ENCODE results near the gene LRRC4C.
"Not testable (repeated sequence)": the region's sequence is repeated elsewhere in the genome, so short reads cannot be mapped to it uniquely, and the experiment has no call there.

Gene LRRC4C

DNA sequence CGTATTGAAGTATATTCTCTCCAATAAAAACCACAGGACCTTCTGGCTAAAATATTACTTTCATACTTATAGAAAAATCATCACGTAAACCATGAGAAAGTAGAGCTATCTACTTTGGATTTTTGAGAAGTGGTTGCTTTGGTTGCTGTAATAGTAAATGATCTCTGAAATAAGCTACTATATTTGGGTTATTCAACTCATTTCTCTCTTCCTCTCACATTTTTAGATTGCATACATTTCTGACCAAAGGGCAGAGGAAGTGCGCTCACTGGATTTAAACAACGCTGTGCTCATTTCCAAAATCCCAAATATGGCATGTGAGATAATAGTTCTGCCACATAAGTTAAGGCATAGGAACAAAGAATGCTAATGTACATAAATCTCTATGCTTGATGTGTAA lies 357.0 kb downstream of the LRRC4C start:
- DNase-seq, result no peak

DNA sequence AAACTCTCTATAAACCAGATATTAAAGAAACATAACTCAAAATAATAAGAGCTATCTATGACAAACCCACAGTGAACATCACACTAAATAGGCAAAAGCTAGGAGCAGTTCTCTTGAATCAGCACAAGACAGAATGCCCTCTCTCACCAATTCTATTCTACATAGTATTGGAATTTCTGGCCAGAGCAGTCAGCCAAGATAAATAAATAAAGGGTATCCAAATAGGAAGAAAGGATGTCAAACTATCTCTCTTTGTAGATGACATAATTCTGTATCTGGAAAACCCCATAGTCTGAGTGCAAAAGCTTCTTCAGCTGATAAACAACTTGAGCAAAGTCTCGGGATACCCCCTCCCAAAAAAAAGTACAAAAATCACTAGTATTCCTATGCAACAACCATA lies 359.8 kb downstream of the LRRC4C start:
- no peak for DNase-seq

DNA sequence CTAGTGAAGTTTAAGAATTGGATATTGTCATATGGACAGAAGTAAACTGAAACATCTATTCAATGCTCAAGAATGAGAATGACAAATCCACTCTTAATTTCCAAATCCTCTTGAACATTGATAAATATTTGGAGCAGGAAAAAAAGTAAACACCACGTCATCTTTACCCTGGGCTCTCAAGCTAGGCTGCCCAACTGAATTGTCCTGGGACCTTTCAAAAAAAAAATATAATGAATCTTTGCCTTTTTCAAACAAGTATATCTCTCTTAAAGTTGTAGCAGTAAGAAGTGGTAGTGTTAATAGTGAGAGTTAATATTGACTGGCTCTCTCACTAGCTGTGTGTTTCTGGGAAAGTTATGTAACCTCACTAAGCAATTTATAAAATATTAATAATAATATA lies 374.3 kb downstream of the LRRC4C start:
- no peak for DNase-seq

DNA sequence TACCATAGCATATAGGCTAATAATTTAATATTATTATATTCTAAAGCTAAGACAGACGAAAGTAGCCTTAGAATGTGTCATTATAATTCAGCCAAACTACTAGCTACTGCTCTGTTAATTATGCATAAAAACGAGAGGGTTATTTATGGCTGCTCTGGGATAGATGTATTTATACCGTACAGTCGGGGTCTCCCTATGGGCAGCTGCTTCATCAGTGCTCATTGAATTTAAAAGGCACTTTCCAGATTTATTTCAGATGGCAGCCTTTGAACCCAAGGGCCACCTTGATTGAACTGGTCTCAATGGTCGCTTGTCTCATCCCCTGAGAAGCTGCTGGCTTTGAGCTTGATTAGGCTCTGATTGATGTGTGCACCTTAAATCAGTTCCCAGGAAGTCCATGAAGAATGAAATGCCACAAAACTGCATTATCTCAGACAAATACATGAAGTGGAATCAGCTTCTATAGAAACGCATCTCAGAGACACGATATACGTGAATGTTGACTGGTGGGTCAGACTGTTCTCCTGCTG lies 377.6 kb downstream of the LRRC4C start:
- DNase-seq, result no peak

DNA sequence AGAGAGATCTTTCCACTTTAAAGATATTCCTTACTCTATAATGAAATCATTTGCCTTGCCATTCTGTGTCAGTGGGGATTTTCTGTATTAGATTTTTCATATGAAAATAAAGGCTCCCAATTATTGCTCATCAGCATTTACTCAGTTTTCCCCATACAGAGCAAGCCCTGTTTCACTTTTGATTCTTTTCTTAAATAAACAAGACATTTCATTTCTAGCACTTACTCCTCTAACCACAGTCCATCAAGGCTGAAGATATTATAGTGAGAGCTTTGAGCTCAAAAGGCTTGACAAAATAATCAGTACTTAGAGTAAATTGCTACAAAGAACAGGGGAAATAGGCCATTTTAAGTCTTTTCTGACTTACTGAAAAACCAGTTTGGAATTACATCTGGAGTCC lies 385.1 kb downstream of the LRRC4C start:
- DNase-seq, result no peak

DNA sequence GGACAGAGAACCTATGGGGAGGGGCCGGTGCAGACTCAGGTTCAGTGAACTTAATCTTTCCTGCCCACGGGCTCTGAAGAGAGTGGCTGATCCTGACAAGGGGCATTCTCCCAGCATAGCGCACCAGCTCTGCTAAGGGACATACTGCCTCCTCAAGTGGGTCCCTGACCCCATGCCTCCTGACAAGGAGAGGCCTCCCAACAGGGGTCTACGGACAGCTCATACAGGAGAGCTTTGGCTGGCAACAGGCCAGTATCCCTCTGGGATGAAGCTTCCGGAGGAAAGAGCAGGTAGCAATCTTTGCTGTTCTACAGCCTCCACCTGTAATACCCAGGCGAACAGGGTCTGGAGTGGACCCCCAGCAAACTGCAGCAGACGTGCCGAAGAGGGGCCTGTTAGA lies 394.0 kb downstream of the LRRC4C start:
- DNase-seq, result no peak

DNA sequence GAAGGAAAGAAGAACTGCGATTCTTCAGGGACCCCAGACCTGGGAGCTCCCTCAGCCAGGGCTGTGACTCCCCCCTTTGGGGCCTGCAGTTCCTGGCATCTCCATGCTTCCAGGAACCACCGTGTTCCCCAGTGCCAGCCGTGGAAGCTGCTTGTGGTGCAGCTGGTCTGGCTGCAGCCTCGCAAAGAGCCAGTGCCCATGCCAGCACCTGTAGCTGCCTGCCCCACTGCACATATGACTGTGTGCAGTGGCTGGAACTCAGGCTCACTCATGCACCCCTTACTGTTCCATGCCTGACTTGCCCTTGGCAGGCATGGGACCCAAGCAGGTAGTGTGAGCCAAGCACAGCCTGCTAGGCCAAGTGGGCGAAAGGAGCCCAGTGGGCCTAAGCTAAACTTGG lies 401.3 kb downstream of the LRRC4C start:
- DNase-seq, result no peak

DNA sequence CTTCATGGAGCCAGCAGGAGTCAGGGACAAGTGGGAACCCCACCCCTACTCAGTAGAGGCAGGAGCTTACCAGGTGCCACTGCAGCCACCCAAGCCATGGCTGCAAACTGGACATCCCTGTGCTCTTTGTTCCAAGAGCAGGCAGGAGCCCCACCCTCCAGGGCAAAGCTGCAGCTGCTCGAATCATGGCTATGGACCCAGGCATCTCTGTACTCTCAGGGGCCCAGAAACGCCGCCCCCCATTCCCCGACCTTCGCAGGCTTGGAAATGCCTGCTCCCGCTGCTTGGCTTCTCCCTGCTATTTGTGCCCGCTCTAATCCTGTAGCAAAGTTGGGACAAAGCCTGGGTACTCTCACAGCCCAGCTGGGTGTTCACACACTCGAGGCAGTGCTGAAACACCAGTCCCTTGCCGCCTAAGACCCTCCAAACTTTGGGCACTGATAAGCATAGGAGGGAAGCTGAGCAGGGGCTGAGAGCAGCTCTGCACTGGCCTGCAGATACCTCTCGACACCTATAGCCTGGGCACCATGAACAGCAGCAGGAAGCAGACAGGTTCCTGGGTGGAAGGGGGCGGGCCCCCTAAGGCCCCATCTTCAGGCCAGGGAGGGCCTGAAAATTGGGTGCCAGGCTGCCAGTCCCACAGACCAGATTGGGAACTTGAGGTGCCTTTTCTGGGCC lies 402.4 kb downstream of the LRRC4C start:
- DNase-seq, result no peak

DNA sequence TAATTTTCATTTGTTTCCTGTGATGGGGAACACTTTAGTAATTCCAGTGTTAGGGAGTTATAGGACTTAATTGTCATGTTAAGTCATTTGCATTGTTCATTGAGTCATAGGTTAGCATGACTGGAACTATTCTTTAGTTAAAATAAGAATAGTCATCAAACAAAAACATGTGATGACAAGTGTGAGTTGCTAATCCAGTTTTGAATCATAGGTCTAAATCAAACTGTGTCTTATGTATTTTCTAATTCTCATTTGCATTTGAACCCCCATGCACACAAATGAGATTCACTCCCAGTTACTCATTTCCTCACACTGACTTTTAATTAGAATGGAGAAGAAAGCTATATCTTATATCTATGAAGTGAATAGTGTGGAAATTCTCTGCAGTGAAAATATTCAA lies 405.6 kb downstream of the LRRC4C start:
- DNase-seq, result no peak

DNA sequence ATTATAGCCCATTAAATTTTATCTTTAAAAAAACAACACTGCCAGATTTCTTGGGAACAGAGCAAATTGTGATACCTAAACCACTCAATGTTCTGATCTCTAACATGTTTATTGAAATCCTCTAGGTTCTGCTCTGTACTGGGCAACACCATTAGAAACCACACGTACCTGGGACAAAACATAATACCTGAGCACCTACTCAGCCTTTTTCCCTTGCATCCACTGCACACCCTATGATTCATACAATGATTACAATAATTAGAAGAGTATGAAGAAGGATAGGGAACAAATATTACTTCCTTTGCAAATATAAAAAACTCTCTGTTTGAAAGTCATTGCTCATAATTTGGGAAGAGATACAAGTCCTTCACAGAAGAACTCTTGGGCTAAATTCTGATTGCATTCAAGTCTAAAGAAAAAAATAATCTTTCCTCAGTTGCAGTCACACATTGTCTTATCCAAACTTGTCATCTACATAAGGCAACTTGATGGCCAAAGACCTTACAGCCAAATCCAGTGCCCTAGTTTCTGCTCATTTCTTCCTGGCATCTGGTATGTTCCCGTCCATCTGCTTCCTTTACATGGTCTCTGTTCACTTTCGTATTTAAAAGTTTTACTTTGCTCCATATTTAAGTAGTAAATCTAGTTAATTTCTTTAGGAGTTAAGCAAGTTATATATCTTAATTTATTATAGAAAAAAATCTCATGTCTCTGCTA lies 407.4 kb downstream of the LRRC4C start:
- no peak for DNase-seq

DNA sequence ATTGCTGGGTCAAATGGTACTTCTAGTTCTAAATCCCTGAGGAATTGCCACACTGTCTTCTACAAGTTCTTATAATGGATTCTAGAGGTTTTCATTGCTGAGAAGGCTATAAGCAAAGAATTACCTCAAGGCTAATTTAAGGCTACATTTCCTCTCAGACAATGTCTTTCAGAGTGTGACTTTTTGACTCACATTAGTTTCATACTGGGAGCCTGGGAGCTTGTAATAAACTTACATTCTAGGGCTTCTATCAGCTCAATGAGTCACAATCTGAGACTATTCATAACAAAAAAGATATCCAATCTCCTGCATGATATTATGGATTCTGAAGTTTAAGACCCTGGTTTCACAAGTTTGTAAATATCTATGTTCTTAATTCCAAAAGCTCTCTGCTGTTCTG lies 408.7 kb downstream of the LRRC4C start:
- no peak for DNase-seq

DNA sequence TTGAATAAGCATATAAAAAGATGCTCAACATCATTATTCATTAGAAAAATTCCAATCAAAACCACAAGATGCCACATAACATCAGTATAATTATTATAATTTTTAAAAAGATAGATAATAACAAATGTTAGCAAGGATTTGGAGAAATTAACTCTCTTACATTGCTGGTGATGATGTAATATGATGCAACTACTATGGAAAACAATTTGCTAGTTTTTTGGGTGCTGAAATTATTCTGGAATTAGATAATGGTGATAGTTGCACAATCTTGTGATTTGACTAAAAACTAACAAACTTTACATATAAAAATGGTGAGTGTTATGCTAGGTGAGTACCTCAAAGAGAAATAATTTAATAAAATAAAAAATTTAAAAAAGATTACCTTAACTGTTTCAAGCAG lies 412.2 kb downstream of the LRRC4C start:
- no peak for DNase-seq

DNA sequence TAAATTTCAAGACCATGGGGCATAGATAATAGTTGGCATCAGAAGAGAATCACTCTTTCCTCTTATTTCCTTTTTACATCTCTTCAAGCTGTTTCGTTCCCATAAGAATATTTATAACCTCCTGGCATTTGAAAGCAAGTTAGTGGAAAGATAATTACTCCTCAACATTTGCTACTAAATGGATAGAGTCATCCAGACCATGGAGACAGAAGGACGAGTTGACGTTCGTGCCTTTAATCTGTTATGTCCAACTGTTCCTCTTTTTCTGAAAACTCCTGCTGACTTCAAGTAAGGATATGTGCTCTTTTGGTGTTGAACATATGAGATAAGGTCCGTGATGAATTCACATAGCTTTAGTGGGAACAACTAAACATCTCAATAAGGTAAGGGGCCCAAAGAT lies 414.2 kb downstream of the LRRC4C start:
- DNase-seq, result no peak

DNA sequence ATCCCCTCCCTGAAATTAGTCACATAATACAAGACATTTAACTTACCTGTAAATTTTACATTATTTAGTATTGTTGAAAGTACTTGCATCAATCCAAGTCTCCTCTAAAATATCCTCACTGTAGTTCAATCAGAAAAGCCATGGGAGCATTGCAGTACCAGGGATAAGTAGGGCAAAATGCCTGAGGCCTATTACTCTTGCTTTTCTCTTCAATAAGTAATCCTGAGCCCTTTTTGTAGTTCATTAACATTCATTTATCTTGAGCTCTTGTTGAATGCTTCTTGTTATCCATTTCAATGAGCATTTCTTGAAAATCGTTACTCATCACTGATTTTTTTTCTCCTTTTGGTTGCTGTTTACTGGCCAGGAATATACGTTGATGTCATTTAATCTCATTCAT lies 414.7 kb downstream of the LRRC4C start:
- no peak for DNase-seq

DNA sequence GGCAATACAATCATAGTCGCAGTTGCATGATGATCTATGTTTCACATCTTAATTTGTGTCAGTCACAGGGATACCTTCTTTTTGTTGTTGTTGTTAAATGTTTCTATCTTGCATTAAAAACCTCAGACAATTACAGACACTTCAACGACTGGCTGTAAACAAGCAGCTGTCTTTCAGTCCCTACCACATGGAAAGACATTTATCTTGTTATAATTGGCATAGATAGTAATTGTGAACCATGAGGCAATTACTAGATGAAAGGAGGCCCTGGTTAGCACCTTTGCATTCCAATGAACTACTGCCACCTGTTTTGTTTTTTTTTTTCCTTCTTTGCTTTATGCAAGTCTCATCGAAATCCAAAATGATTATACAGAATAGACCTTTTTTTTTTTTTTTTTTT lies 416.8 kb downstream of the LRRC4C start:
- DNase-seq, result no peak

DNA sequence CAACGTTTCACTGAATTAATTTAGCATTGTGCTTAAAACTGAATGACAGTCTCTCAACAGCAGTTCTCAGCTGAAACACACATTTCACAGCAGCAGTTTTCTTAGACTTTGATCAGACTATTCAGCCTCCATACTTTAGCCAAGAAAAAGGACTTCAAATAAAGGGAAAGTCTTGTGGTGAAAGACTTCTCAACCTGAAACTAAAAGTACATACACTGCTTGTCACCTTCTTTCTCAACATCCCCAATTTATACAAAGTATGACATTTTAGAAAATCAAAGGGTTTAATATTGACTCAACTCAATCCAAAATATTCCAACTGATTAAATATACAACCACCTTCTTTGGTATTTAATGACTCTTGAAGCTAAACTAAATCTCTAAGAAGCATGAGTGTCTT lies 419.0 kb downstream of the LRRC4C start:
- no peak for DNase-seq

DNA sequence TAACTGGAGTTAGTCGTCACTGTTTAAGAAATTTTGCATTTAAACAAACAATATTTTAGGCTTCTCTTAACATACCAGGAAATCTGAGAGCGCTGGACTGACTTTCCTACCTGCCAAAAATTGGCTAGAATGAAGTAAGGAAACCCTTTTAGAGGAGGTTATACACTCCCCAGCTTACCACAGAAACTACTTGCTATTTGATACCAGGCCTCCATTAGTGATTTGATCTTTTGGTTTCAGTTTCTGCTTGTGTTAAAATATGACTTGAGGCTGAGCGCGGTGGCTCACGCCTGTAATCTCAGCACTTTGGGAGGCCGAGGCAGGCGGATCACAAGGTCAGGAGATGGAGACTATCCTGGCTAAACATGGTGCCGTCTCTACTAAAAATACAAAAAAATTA lies 419.9 kb downstream of the LRRC4C start:
- DNase-seq, result no peak

DNA sequence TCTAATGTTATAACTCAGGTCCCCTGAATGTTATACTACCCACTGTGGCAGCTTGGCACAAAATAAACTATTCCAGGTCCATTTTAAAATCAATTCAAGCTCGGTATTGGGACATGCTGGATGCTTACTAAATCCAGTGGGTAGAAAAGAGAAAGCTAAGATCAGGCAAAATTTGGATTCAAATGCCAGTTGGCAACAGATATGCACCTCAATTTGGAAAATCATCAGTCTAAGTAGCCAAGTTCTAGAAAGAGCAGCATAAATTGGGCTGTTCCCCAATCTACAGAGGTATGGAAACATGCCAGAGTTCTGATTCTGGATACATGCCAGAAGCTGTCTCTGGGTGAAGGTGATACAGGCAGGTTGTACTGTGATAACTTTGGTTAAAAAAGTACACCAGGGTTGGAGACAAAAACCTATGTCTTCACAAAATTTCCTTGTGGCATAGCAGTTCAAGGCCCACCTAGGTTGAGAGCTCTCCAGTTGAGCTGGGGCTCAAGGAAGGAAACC lies 427.8 kb downstream of the LRRC4C start:
- no peak for DNase-seq

DNA sequence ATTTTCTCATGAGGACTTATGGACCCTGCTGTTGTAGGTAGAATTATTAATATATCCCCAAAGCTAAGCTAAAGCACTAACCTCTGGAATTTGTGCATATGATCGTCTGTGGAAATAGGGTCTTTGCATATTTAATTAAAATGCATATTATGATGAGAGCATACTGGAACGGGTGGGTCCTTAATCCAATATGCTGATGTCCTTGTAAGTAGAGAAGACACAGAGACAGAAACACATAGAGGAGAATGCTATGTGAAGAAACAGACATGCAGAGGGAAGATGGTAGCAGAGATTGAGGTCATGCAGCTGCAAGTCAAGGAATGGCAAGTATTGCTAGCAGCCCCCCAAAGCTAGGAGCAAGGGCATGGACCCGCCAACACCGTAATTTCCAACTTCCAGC lies 439.2 kb downstream of the LRRC4C start:
- no peak for DNase-seq

DNA sequence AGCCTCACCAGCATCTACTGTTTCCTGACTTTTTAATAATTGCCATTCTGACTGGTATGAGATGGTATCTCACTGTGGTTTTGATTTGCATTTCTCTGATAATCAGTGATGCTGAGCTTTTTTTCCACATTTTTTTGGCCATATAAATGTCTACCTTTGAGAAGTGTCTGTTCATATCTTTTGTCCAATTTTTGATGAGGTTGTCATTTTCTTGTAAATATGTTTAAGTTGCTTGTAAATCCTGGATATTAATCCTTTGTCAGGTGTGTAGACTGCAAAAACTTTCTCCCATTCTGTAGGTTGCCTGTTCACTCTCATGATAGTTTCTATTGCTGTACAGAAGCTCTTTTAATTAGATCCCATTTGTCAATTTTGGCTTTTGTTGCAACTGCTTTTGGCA lies 439.8 kb downstream of the LRRC4C start:
- DNase-seq, result not testable (repeated sequence)

DNA sequence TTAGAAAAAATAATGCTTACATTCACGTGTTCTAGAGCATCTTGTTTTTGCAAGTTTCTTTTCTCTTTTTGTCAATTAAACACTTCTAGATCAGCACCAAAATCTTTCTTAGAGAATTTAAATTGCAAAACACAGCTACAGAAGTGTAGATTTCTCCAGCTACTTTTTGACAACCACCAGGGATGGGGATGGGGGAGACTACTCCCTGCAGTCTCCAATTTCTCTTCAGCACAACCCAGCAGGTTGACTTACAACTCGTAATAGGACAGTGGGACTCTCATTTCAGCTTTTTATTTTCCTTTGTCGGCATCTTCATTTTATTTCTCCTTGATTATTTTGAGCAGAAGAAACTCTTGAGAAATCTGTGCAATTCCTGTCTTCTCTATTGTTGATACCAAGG lies 441.2 kb downstream of the LRRC4C start:
- DNase-seq, result no peak

DNA sequence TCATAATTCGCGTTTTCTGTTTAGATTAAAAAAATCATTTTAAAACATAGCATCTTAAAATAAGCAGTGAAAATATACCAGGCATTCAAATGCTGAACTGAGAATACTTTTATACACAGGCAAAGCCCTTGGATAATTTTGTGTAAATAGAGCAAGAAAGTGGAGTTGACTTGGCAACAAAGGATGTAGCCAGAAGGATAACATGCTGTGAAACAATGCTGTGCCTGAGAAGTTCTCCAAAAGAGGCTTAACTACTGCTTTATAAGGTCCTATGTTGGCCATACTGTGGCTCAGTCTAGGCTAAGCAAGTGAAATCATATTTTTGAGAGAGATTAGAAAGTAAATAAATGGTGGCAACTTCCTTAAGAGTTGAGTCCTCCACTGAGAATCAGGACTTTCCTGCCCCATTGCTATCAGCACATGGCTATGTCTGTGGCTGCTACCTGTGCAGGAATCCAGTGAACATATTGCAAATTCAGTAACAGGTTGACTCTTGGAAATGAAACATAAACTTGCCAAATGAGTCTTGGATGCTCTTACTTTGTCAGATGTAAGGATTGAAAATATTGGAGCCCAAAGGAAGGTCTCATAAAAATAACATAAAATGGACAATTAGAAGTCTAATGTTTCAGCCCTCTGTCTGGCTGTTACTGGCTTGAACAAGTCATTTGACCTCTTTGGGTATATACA lies 448.9 kb downstream of the LRRC4C start:
- no peak for DNase-seq

DNA sequence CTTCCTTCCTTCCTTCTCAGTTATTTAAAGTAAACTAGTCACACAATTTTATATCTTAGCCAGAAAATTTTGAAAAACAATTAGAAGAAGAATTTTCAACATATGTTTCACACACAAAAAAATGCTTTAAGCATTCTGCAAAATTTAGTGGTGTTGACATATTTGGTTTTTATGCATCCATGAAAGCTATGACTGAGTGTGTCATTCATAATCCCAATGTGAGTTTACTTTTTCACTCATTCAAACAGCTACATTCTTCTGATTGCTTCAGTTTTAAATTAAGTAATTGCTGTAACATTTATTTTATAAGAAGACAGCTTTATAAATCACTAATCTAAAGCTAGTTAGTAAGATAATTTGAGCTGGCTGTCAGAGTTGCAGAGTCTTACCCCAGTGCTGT lies 453.5 kb downstream of the LRRC4C start:
- DNase-seq, result no peak

Measured in hematopoietic multipotent progenitor cell treated with erythropoietin and hydrocortisone succinate and interleukin-3 and kit ligand, for 8 days (in vitro differentiated cells).